GM21390 (cell line): Measurements from ENCODE around the gene PRDM16.

Experiments used
- ATAC-seq: cut with Tn5 transposase; IDR thresholded peaks from one replicate; pipeline ENCODE4 v1.9.1; 2021; ENCODE audit not compliant: unreplicated experiment

Gene PRDM16

DNA sequence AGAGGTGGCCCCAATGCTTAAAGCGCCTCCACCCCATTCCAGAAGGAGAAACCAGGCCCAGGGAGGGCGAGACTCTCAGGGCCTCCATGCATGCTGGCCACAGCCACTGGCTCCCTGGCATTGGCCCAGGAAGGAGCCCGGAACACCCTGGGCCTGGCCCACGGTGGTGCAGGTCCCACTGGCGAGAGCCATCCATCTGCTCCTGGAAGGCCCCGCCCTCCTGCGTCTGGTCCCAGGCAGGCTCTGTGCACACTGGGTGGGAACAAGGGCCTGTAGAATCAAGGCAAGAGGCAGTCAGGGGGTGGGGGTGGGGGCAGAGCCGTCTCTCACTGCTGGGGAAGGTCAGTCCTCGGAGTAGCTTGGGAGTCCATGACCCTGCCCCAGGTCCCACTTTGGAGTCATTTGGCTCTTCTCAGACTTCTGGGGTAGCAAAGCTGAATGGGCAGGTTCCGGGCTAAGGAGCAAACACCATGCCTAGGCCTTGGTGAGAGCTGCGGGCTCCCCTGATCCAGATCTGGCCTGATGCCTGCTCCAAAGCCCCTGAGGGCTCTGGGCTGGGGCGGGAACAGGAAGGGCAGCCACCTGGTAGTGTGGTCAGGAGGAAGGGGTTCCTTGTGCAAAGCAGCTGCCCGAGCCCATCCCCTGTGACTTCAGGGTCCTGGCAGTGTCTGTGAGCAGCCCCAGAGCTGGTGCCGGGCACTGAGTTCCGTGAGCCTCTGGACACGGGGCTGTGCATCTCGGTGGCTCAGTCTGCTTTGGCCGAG is 278.4 kb downstream of the PRDM16 start:
- no peak for ATAC-seq

GRCh38 chr1:3348196-3348865 is 279.3 kb downstream of the PRDM16 start:
- no peak for ATAC-seq

- no peak for ATAC-seq
Measured at GRCh38 chr1:3349161-3349967, 280.4 kb downstream of the PRDM16 start.

GRCh38 chr1:3349968-3350299 is 280.9 kb downstream of the PRDM16 start:
- ATAC-seq = no peak

- ATAC-seq = no peak
Measured at GRCh38 chr1:3350506-3351261, 281.7 kb downstream of the PRDM16 start.

GRCh38 chr1:3351449-3352298 is 282.7 kb downstream of the PRDM16 start:
- no peak for ATAC-seq

DNA sequence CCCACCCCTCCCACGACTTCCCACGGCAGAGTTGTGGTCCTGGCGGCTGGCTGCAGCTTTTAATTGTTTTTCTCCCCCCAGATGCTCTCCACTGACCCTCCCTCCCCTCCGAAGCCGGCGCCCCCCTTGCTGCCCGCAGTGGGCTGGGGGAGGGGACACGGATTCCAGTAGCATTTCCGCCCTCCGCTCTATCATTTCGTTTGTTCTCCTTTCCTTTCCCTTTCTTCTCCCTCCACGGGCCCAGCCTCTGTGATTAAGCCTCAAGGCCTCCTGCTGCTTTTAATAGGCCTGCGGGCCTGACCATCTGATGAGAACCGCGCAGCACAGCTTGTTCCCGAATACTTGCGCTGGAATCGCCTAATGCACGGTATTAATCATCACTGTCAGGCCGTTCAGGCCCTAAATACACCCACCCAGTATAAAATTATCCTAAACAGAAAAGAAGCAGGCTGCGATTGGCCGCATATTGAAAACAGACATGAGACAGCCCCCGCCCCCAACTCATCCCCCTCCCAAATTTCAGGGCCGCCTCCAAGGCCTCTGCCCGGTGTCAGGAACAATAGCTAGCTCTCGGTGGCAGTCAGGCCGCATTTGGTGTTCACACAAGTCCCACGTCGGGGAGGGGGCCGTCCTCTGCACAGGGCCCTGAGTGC is 283.4 kb downstream of the PRDM16 start:
- no peak for ATAC-seq

- ATAC-seq = no peak
Measured at GRCh38 chr1:3352952-3353331, 283.9 kb downstream of the PRDM16 start.

DNA sequence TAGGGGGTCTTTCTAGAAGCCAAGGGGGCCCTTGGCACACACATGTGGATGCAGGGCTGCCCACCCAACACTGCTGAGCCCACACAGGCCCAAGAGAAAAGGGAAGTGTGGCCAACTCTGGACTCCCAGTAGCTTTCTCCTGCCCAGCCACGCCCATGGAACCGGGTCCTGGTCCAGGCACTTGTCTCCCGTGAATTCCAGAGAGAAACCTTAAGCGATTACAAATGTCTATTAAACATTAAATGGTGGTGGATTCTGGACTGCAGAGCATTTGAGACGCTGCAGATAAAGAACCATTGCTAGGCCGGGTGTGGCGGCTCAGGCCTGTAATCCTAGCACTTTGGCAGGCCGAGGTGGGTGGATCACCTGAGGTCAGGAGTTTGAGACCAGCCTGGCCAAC is 284.9 kb downstream of the PRDM16 start:
- no peak for ATAC-seq

- ATAC-seq = no peak
Measured at GRCh38 chr1:3355089-3355488, 286.1 kb downstream of the PRDM16 start.

DNA sequence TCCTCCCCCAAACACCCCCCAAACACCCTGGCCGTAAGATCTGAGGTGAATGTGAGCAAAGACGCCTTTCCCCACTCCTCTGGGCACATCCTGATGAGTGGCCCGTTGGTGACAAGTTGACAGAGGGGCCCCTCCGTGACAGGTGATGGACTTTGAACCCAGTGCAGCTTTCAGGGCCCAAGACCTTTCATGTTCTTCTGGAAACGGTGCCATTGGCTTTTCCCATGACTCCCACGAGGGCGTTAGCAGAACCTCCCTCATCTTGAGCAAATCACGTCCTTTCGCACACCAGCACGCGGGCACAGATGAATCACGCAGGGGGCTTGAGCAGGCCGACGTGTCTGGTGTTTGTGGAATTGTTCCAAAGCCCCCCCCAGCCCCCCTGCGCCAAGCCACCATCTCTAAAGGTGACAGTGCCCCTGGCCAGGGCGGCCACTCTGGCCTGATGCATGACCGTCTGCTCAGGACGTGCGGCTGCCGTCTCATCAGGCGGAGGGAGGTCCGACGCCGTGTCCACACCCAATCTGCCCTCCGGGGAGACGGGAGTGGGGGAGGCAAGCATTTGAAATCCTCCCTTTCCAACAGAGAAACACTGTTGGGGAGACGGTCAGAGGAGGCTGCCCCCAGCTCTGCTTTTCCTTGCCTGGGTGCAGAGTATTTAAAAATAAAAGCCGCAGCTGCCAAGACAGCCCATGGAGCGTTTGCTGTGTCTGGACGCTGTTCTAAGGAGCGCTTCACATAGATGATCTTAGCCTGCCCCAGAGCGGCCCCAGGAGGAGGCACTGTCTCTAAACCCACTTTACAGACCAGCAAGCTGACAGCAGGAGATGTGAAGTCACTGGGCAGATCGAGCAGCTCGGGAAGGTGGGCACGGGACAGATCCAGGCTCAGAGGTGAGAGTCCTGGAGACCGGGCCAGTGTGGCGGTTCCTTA is 287.2 kb downstream of the PRDM16 start:
- no peak for ATAC-seq

- ATAC-seq = no peak
Measured at GRCh38 chr1:3356827-3357460, 287.9 kb downstream of the PRDM16 start.

DNA sequence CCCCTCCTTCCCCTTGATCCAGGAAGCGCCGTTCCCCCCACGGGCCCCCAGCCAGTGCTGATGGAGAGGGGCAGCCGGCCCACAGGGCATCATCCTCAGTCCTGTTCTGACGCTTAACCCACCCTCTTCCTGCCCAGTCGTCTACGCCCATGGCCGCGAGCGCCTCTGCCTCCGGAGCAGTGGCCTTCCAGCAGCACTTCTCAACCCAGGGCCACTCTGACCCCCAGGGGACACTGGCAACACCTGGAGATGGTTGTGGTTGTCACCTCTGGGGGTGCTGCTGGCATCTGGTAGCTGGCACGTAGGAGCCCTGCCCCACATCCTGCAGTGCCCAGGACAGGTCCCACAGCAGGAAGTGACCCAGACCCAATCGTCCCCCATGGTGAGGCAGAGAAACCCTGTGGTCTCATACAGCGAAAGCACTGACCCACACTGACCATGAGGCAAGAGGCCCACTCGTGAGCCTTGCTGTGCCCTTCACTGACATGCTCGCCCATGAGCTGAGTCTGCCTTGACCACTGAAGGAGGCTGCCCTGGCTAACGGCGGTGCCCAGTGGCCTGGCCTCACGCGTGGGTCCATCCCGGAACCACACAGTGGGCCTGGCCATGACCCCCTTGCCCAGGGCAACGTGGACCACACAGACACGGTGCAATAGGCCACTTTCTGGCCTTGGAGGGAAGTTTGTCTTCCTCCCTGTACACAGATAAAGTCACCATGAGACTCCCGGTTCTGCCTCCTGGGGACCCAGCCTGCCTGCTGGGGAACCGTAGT is 288.7 kb downstream of the PRDM16 start:
- ATAC-seq = no peak

DNA sequence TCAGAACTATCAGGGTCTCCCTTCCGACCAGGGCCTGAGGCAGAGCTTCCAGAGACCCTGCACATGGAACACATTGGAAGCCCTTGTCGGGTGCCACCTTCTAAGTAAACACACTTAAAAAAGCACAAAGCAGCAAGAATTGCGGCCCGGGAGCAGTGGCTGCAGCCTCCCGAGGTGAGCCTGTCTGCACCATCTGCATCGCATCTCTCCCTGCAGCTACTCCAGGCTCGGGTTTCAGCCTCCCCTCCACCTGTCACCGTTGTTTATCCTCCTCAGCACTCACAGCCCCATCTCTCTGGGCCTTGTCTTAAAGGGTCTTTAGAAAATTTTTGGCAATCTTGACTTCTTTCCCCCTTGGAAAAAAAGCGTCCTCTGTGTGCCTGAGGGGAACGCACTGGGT is 290.3 kb downstream of the PRDM16 start:
- ATAC-seq = no peak

- no peak for ATAC-seq
Measured at GRCh38 chr1:3359756-3360440, 290.9 kb downstream of the PRDM16 start.

GRCh38 chr1:3360646-3361257 is 291.7 kb downstream of the PRDM16 start:
- no peak for ATAC-seq

GRCh38 chr1:3363023-3363422 is 294.0 kb downstream of the PRDM16 start:
- ATAC-seq = no peak
